Measurements from ENCODE around the gene MYO18A.

DNA sequence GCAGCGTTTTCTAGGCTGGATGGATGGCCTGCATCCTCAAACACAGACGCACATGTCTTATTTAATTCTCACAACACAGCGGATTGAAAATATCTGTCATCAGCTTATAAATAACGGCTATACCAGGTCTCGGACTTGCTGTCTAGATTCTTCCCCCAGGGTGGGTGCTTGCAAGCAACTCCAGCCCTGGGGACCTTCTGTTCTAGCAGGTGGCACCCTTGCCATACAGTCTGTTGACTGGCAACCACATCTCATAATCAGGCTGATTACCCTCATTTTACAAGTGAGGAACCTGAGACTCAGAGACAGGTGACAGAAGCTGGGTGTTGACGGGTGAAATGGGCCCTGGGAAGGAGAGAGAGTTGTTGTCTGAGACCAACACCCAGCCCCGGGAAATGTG is 158.1 kb downstream of the MYO18A start:
- TF ChIP-seq, protein P1, sequence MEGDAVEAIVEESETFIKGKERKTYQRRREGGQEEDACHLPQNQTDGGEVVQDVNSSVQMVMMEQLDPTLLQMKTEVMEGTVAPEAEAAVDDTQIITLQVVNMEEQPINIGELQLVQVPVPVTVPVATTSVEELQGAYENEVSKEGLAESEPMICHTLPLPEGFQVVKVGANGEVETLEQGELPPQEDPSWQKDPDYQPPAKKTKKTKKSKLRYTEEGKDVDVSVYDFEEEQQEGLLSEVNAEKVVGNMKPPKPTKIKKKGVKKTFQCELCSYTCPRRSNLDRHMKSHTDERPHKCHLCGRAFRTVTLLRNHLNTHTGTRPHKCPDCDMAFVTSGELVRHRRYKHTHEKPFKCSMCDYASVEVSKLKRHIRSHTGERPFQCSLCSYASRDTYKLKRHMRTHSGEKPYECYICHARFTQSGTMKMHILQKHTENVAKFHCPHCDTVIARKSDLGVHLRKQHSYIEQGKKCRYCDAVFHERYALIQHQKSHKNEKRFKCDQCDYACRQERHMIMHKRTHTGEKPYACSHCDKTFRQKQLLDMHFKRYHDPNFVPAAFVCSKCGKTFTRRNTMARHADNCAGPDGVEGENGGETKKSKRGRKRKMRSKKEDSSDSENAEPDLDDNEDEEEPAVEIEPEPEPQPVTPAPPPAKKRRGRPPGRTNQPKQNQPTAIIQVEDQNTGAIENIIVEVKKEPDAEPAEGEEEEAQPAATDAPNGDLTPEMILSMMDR (IDR thresholded peaks at IDR 0.05; ENCODE audit: poor library complexity), result no peak
- no peak for TF ChIP-seq EZH2 (IDR thresholded peaks at IDR 0.05; ENCODE audit: borderline replicate concordance)
- no peak for TF ChIP-seq EZH2phosphoT487 (IDR thresholded peaks at IDR 0.05; ENCODE audit: low read depth, severe bottlenecking, unreplicated experiment)
